WI38 (cell line): ENCODE results near the gene CRTAP.
"Not testable (repeated sequence)": the region's sequence is repeated elsewhere in the genome, so short reads cannot be mapped to it uniquely, and the experiment has no call there.

Experiments
- H3K4me3 ChIP-seq: 2 replicates; pipeline ENCODE4 v1.5.1; 2011; ENCODE audit warnings: low read depth, mild to moderate bottlenecking, control low read depth, low read length
- CTCF ChIP-seq: IDR thresholded peaks from 2 replicates; pipeline ENCODE4 v1.5.1; 2012; ENCODE audit warnings: low read depth, mild to moderate bottlenecking, control low read depth, low read length

CRTAP gene

GRCh38 chr3:33130144-33130543 is 16.3 kb downstream of the CRTAP start:
- no peak for TF ChIP-seq CTCF
- H3K4me3 ChIP-seq: no peak overlapping the region

- TF ChIP-seq CTCF: peak; percentile 44; the same call in 1 of the 2 replicates
- H3K4me3 ChIP-seq: no peak overlapping the region
These were observed 17.7 kb downstream of the CRTAP start for GRCh38 chr3:33131331-33132018.

GRCh38 chr3:33132019-33132360 is 18.2 kb downstream of the CRTAP start:
- TF ChIP-seq CTCF: no peak
- H3K4me3 ChIP-seq: no peak overlapping the region

- no peak overlapping the region for H3K4me3 ChIP-seq
- TF ChIP-seq CTCF: no peak
These were observed 20.3 kb downstream of the CRTAP start for GRCh38 chr3:33134026-33134625.

- no peak for TF ChIP-seq CTCF
- H3K4me3 ChIP-seq: no peak overlapping the region
These were observed 23.9 kb downstream of the CRTAP start for GRCh38 chr3:33137691-33138090.

GRCh38 chr3:33139006-33139623 is 25.3 kb downstream of the CRTAP start:
- H3K4me3 ChIP-seq: not testable (repeated sequence)

GRCh38 chr3:33139996-33140395 is 26.2 kb downstream of the CRTAP start:
- no peak overlapping the region for H3K4me3 ChIP-seq
- no peak for TF ChIP-seq CTCF

- no peak overlapping the region for H3K4me3 ChIP-seq
- no peak for TF ChIP-seq CTCF
These were observed 27.2 kb downstream of the CRTAP start for GRCh38 chr3:33141006-33141405.
